ENCODE results near the gene TMEM86A.

Gene TMEM86A

DNA sequence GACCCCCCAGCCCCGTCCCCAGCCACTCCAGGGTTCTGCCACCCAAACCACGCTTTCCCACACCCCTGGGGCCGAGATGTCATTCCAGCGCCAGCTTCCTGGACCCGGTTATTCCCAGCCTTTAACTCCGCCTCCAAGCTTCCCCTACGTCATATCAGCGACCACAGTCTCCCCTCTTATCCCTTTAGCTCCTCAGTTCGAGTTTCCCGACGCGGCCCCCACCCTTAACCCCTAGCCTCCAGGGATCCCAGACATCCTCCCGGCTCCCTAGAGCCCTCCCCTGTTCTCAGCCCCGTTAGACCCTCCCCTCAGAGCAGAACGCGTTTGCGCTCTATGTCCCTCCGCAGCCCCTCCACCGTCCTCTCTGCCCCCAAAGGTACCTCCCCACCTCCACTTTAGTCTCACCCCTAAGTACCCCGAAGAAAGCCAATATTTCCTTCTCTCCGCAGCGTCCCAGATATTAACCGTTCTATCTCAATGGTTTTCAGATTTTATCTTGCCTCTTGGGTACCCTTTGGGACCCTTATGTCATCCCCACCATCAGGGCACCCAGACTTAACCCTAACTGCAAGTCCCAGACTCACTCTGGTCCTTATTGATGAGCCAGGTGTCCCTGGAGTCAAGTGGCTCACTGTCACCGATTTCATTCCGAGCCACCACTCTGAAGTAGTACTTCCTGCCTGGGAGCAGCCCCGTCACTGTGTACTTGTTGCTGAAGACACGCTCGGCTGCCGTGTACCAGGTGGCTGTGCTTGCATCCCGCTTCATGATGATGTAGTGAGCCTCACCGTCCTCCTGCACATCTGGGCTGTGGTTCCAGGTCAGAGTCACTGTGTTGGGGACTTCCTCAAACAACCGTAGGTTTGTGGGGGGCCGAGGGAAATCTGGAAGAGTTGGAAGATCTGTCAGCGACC, 8.0 kb downstream of the TMEM86A start:
- no peak for DNase-seq
- Histone ChIP-seq H3K36me3 (replicated peaks) (no peaks in the 10 kb centered on the region), H3K27me3 (replicated peaks) (peaks cover 2% of the 10 kb centered on the region), H3K4me3 (ENCODE audit: low read depth, low read length) (peak overlapping the region; percentile 56), H3K27ac (no peak overlapping the region)
- TF ChIP-seq, protein P1, sequence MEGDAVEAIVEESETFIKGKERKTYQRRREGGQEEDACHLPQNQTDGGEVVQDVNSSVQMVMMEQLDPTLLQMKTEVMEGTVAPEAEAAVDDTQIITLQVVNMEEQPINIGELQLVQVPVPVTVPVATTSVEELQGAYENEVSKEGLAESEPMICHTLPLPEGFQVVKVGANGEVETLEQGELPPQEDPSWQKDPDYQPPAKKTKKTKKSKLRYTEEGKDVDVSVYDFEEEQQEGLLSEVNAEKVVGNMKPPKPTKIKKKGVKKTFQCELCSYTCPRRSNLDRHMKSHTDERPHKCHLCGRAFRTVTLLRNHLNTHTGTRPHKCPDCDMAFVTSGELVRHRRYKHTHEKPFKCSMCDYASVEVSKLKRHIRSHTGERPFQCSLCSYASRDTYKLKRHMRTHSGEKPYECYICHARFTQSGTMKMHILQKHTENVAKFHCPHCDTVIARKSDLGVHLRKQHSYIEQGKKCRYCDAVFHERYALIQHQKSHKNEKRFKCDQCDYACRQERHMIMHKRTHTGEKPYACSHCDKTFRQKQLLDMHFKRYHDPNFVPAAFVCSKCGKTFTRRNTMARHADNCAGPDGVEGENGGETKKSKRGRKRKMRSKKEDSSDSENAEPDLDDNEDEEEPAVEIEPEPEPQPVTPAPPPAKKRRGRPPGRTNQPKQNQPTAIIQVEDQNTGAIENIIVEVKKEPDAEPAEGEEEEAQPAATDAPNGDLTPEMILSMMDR (IDR thresholded peaks at IDR 0.05; ENCODE audit: low read depth, low read length, missing control alignments), result no peak
- in situ Hi-C loops (cut with HindIII; ENCODE audit: low pct_ligation_motif_present, low sequenced_read_pairs), result no loop called here

GRCh38 chr11:18707811-18708340, 9.3 kb downstream of the TMEM86A start:
- Histone ChIP-seq H3K36me3 (replicated peaks) (no peaks in the 10 kb centered on the region), H3K27ac (no peak overlapping the region), H3K4me3 (ENCODE audit: low read depth, low read length) (no peak overlapping the region), H3K27me3 (replicated peaks) (peaks cover 2% of the 10 kb centered on the region)
- no peak for DNase-seq
- in situ Hi-C loops (cut with HindIII; ENCODE audit: low pct_ligation_motif_present, low sequenced_read_pairs), result no loop called here
- TF ChIP-seq, protein P1 (IDR thresholded peaks at IDR 0.05; ENCODE audit: low read depth, low read length, missing control alignments), result no peak

DNA sequence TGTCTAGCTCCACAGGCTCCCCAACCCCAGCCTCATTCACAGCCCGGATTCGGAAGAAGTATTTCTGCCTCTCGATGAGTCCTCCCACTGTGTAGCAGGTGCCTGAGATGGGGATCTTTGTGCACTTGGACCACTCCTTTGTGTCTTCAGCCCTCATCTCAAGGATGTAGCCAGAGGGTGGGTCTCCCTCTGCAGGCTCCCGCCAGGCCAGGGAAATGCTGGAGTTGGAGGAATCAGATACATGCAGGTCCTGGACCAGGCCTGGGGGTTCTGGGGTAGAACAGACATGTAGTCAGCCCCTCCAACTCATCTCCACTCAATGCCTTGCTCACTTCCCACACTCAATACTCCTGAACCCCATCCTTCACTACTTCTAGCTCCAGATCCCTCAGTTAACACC, 10.8 kb downstream of the TMEM86A start:
- in situ Hi-C loops (cut with HindIII; ENCODE audit: low pct_ligation_motif_present, low sequenced_read_pairs), result no loop called here
- Histone ChIP-seq H3K36me3 (replicated peaks) (no peaks in the 10 kb centered on the region), H3K27me3 (replicated peaks) (peaks cover 2% of the 10 kb centered on the region), H3K27ac (no peak overlapping the region), H3K4me3 (ENCODE audit: low read depth, low read length) (no peak overlapping the region)
- no peak for DNase-seq
- TF ChIP-seq, protein P1 (IDR thresholded peaks at IDR 0.05; ENCODE audit: low read depth, low read length, missing control alignments), result no peak

GRCh38 chr11:18710545-18710944, 12.0 kb downstream of the TMEM86A start:
- Histone ChIP-seq H3K4me3 (ENCODE audit: low read depth, low read length) (no peak overlapping the region), H3K27me3 (replicated peaks) (peaks cover 2% of the 10 kb centered on the region), H3K36me3 (replicated peaks) (no peaks in the 10 kb centered on the region), H3K27ac (no peak overlapping the region)
- TF ChIP-seq, protein P1 (IDR thresholded peaks at IDR 0.05; ENCODE audit: low read depth, low read length, missing control alignments), result no peak
- no peak for DNase-seq
- in situ Hi-C loops (cut with HindIII; ENCODE audit: low pct_ligation_motif_present, low sequenced_read_pairs), result no loop called here

DNA sequence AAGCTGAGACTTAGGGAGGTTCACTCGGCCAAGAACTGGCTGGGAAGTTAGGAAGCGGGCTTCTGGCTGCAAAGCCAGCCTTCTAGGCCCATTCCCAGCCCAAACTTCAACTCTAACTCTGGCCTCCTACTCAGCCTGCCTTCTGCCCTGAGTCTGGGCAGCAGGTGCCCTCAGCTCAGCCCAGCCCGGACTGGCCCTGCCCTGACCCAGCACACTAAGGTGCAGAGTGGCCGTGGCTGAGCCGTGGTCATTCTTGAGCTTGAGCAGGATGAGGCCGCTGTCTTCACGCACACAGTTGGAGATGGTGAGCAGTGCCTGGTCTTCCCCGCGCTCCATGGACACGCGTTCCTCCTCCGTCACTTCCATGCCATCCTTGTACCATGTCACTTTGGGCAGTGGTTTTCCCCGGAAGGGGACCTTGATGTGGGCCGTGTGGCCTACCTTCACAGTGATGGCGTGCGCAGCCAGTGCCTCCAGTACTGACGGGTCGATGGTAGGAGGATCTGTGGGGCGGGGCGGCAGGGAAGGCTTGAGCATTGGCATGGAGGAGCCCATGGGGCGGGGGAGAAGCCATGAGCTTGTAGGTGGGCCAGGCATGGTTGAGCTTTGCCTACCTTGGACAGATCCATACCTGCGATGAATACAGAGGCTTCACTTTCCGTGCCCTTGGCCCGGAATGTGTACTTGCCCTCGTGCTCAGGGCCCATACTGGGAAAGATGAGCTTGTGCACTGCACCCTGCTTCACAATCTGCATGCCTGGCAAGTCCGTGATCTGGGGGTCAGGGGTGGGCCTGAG, 15.3 kb downstream of the TMEM86A start:
- in situ Hi-C loops (cut with HindIII; ENCODE audit: low pct_ligation_motif_present, low sequenced_read_pairs), result no loop called here
- Histone ChIP-seq H3K27me3 (replicated peaks) (no peaks in the 10 kb centered on the region), H3K36me3 (replicated peaks) (no peaks in the 10 kb centered on the region), H3K4me3 (ENCODE audit: low read depth, low read length) (no peak overlapping the region), H3K27ac (no peak overlapping the region)
- TF ChIP-seq, protein P1 (IDR thresholded peaks at IDR 0.05; ENCODE audit: low read depth, low read length, missing control alignments), result no peak
- DNase-seq, result no peak
